ENCODE data around the gene MYF6. TPM values are rescaled to one million over a fixed set of nuclear protein-coding genes. Genes with fewer than 3 reads are reported as not detected.

The MYF6 gene
- total RNA-seq, 1 experiment from 2014 or later, result not detected

DNA sequence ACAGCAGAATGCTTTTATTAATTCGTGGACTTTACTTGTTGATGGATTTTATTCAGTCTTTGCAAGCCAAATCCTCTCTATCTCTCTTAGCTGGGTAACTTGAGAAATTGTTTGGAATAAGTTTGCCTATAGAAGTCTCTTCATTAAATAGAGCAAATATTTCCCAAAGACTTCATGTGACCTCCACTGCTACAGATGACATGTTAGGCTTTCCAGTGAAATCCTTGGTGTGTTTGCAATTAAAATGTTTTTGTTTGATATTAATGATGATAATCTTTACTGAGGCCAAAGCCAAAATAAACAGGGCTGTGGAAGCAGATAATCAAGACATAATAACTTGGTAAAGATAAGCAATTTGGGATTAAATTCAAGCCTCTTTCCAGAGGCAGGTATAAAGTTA is 4.4 kb downstream of the MYF6 start:
- no peaks in the 10 kb centered on the region for H4K20me1 ChIP-seq (ENCODE audit: insufficient read depth)
- CTCF ChIA-PET, result no interaction called here
- POLR2A ChIA-PET (ENCODE audit: unreplicated experiment), result no interaction called here
- TF ChIP-seq, protein P1, sequence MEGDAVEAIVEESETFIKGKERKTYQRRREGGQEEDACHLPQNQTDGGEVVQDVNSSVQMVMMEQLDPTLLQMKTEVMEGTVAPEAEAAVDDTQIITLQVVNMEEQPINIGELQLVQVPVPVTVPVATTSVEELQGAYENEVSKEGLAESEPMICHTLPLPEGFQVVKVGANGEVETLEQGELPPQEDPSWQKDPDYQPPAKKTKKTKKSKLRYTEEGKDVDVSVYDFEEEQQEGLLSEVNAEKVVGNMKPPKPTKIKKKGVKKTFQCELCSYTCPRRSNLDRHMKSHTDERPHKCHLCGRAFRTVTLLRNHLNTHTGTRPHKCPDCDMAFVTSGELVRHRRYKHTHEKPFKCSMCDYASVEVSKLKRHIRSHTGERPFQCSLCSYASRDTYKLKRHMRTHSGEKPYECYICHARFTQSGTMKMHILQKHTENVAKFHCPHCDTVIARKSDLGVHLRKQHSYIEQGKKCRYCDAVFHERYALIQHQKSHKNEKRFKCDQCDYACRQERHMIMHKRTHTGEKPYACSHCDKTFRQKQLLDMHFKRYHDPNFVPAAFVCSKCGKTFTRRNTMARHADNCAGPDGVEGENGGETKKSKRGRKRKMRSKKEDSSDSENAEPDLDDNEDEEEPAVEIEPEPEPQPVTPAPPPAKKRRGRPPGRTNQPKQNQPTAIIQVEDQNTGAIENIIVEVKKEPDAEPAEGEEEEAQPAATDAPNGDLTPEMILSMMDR (conservative IDR thresholded peaks at IDR 0.05), result no peak
- TF ChIP-seq EZH2 (IDR thresholded peaks at IDR 0.05; ENCODE audit: low read depth), result no peak
- intact Hi-C loops (cut with micrococcal nuclease; ENCODE audit: unreplicated experiment), result no loop called here
- no peaks in the 10 kb centered on the region for H3K79me2 ChIP-seq (ENCODE audit: low read depth)
- H3K4me2 ChIP-seq, result no peak overlapping the region
- no TSS peak for BruUV-seq (replicated peaks)
- no peaks in the 10 kb centered on the region for H3F3A ChIP-seq (ENCODE audit: insufficient read depth, low read depth)
- H3K4me1 ChIP-seq (replicated peaks; ENCODE audit: insufficient read depth), result no peaks in the 10 kb centered on the region
- H3K9me2 ChIP-seq (ENCODE audit: insufficient read depth), result no peaks in the 10 kb centered on the region
- no peaks in the 10 kb centered on the region for H3K36me3 ChIP-seq (ENCODE audit: low read depth)
- H3K27me3 ChIP-seq (ENCODE audit: insufficient read depth, low read depth), result no peaks in the 10 kb centered on the region
- no peak overlapping the region for H3K27ac ChIP-seq
- no peak overlapping the region for H3K4me3 ChIP-seq
- no peak overlapping the region for H2AFZ ChIP-seq
- no peaks in the 10 kb centered on the region for H3K9me3 ChIP-seq (ENCODE audit: insufficient read depth, low read depth)
- no peak for DNase-seq

DNA sequence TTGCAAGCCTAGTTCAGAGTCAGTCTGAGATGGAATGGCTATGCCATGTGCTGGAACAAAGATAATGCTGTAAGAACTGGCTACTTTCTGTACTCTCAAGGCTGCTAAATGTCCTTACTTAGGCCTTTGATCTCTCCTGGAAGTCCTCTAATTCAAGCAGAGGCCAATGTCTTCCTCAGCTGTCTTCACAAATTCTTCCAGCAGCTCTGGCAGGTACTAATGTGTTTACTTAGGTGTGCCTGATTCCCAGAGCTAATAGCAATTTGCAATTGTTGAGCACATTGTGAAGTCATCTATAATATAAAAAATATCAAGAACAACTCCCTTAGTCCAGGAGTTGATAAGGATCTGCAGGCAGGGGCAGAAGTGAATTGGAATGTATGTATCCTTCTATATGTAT is 5.4 kb downstream of the MYF6 start:
- no peaks in the 10 kb centered on the region for H3K4me1 ChIP-seq (replicated peaks; ENCODE audit: insufficient read depth)
- H4K20me1 ChIP-seq (ENCODE audit: insufficient read depth), result no peaks in the 10 kb centered on the region
- H3K9me2 ChIP-seq (ENCODE audit: insufficient read depth), result no peaks in the 10 kb centered on the region
- no peaks in the 10 kb centered on the region for H3K9me3 ChIP-seq (ENCODE audit: insufficient read depth, low read depth)
- CTCF ChIA-PET, result no interaction called here
- no peak overlapping the region for H2AFZ ChIP-seq
- DNase-seq, result no peak
- no peaks in the 10 kb centered on the region for H3F3A ChIP-seq (ENCODE audit: insufficient read depth, low read depth)
- H3K79me2 ChIP-seq (ENCODE audit: low read depth), result no peaks in the 10 kb centered on the region
- no peak overlapping the region for H3K4me3 ChIP-seq
- POLR2A ChIA-PET (ENCODE audit: unreplicated experiment), result no interaction called here
- no peak overlapping the region for H3K4me2 ChIP-seq
- no TSS peak for BruUV-seq (replicated peaks)
- no peak overlapping the region for H3K27ac ChIP-seq
- no peaks in the 10 kb centered on the region for H3K36me3 ChIP-seq (ENCODE audit: low read depth)
- TF ChIP-seq, protein P1 (conservative IDR thresholded peaks at IDR 0.05), result no peak
- TF ChIP-seq EZH2 (IDR thresholded peaks at IDR 0.05; ENCODE audit: low read depth), result no peak
- intact Hi-C loops (cut with micrococcal nuclease; ENCODE audit: unreplicated experiment), result no loop called here
- no peaks in the 10 kb centered on the region for H3K27me3 ChIP-seq (ENCODE audit: insufficient read depth, low read depth)

GRCh38 chr12:80713419-80713818 is 6.0 kb downstream of the MYF6 start:
- no TSS peak for BruUV-seq (replicated peaks)

More at GRCh38 chr12:80713419-80713818, 6.0 kb downstream of the MYF6 start:
- H3K27me3 ChIP-seq (ENCODE audit: insufficient read depth, low read depth), result no peaks in the 10 kb centered on the region
- no peaks in the 10 kb centered on the region for H3K4me1 ChIP-seq (replicated peaks; ENCODE audit: insufficient read depth)
- TF ChIP-seq, protein P1 (conservative IDR thresholded peaks at IDR 0.05), result no peak
- TF ChIP-seq EZH2 (IDR thresholded peaks at IDR 0.05; ENCODE audit: low read depth), result no peak
- no peaks in the 10 kb centered on the region for H3K79me2 ChIP-seq (ENCODE audit: low read depth)
- H3K9me2 ChIP-seq (ENCODE audit: insufficient read depth), result no peaks in the 10 kb centered on the region
- no peak for DNase-seq
- H3K27ac ChIP-seq, result no peak overlapping the region
- no peak overlapping the region for H3K4me2 ChIP-seq
- H4K20me1 ChIP-seq (ENCODE audit: insufficient read depth), result no peaks in the 10 kb centered on the region
- no peaks in the 10 kb centered on the region for H3K36me3 ChIP-seq (ENCODE audit: low read depth)
- no peaks in the 10 kb centered on the region for H3K9me3 ChIP-seq (ENCODE audit: insufficient read depth, low read depth)
- no peaks in the 10 kb centered on the region for H3F3A ChIP-seq (ENCODE audit: insufficient read depth, low read depth)
- POLR2A ChIA-PET (ENCODE audit: unreplicated experiment), result no interaction called here
- intact Hi-C loops (cut with micrococcal nuclease; ENCODE audit: unreplicated experiment), result no loop called here
- H2AFZ ChIP-seq, result no peak overlapping the region
- CTCF ChIA-PET, result no interaction called here
- H3K4me3 ChIP-seq, result no peak overlapping the region
